HG02973 (cell line): ENCODE results near the gene CPVL.

Source experiments
- ATAC-seq: cut with Tn5 transposase; IDR thresholded peaks from one replicate; pipeline ENCODE4 v1.9.1; 2021; ENCODE audit warnings: moderate library complexity; ENCODE audit not compliant: unreplicated experiment

Gene CPVL

GRCh38 chr7:29156907-29157452 is 10.6 kb upstream of the CPVL start:
- ATAC-seq, result no peak

GRCh38 chr7:29154076-29154475 is 7.7 kb upstream of the CPVL start:
- no peak for ATAC-seq

- ATAC-seq, result no peak
These were observed 4.5 kb upstream of the CPVL start for GRCh38 chr7:29150856-29151255.

GRCh38 chr7:29149036-29149435 is 2.7 kb upstream of the CPVL start:
- no peak for ATAC-seq

- ATAC-seq, result no peak
These were observed 1.5 kb upstream of the CPVL start for GRCh38 chr7:29147821-29148220.

GRCh38 chr7:29146888-29147609 is 712 bp upstream of the CPVL start:
- ATAC-seq, result no peak

GRCh38 chr7:29145553-29146056 is 732 bp downstream of the CPVL start:
- no peak for ATAC-seq

GRCh38 chr7:29143751-29144150 is 2.6 kb downstream of the CPVL start:
- ATAC-seq, result no peak

- no peak for ATAC-seq
These were observed 4.2 kb downstream of the CPVL start for GRCh38 chr7:29142021-29142727.

- no peak for ATAC-seq
These were observed 5.4 kb downstream of the CPVL start for GRCh38 chr7:29140873-29141468.

GRCh38 chr7:29139796-29140195 is 6.5 kb downstream of the CPVL start:
- no peak for ATAC-seq

GRCh38 chr7:29139191-29139590 is 7.1 kb downstream of the CPVL start:
- no peak for ATAC-seq

GRCh38 chr7:29138588-29138987 is 7.7 kb downstream of the CPVL start:
- ATAC-seq, result no peak

- no peak for ATAC-seq
These were observed 10.5 kb downstream of the CPVL start for GRCh38 chr7:29135846-29136245.

- no peak for ATAC-seq
These were observed 13.4 kb downstream of the CPVL start for GRCh38 chr7:29132980-29133379.

- ATAC-seq, result no peak
These were observed 14.7 kb downstream of the CPVL start for GRCh38 chr7:29131678-29132077.

- no peak for ATAC-seq
These were observed 16.2 kb downstream of the CPVL start for GRCh38 chr7:29130096-29130495.

GRCh38 chr7:29127527-29127926 is 18.8 kb downstream of the CPVL start:
- ATAC-seq, result no peak

- ATAC-seq, result no peak
These were observed 19.5 kb downstream of the CPVL start for GRCh38 chr7:29126804-29127203.

- no peak for ATAC-seq
These were observed 22.6 kb downstream of the CPVL start for GRCh38 chr7:29123626-29124190.

GRCh38 chr7:29122759-29123158 is 23.6 kb downstream of the CPVL start:
- ATAC-seq, result no peak
